AG08395 (cell line): ENCODE measurements around the gene KRTAP5-9.
"Not testable (repeated sequence)": the region's sequence is repeated elsewhere in the genome, so short reads cannot be mapped to it uniquely, and the experiment has no call there.

Experiments used
- DNase-seq: peaks from one replicate; pipeline ENCODE4 v3.0.0; 2012; ENCODE audit warnings: mixed read lengths, low spot score

The KRTAP5-9 gene

DNA sequence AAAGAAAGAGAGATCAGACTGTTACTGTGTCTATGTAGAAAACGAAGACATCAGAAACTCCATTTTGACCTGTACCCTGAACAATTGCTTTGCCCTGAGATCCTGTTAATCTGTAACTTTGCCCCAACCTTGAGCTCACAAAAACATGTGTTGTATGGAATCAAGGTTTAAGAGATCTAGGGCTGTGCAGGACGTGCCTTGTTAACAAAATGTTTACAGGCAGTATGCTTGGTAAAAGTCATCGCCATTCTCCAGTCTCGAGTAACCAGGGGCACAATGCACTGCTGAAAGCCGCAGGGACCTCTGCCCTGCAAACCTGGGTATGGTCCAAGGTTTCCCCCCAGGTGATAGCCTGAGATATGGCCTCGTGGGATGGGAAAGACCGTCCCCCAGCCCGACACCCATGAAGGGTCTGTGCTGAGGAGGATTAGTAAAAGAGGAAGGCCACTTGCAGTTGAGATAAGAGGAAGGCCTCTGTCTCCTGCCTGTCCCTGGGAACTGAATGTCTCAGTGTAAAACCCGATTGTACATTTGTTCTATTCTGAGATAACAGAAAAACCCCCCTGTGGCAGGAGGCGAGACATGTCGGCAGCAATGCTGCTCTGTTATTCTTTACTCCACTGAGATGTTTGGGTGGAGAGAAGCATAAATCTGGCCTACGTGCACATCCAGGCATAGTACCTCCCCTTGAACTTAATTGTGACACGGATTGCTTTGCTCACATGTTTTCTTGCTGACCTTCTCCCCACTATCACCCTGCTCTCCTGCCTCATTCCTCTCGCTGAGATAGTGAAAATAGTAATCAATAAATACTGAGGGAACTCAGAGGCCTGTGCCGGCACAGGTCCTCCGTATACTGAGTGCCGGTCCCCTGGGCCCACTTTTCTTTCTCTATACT lies 13.3 kb upstream of the KRTAP5-9 start:
- not testable (repeated sequence) for DNase-seq

DNA sequence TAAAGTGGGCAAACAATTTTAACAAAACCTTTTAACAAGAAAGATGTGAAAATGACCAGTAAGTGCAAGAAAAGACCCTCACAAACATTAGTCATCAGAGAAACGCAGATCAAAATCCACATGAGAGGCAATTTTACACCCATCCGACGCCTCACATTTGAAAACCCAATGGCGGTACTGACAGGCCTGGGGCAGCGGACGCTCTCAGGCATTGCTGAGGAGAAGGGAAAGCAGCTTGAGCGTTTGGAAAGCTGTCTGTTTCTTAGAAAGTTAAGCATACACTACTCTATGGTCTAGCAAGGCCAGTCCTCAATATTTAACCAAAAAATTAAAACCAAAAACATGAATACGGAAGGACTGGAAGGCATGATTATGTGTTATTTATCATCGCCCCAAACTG lies 12.4 kb upstream of the KRTAP5-9 start:
- DNase-seq: no peak

DNA sequence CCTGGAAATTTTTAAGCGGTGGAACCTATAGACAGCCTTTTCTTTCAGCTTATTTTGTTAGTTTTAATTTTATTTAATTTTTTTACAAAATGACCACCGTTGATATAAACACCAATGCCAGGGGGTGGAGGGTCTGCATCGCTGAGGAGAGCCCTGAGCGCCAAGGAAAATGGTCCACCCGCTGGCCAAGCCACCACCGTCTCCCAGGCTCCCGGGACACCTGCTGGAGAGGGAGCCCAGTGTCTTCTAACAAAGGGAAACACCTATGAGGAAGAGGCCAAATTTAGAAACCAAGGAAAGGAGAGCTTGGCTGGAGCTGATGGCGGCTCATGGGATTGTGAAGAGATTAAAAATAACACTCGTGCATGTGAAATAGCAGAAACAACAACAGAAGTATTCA lies 10.7 kb upstream of the KRTAP5-9 start:
- no peak for DNase-seq

DNA sequence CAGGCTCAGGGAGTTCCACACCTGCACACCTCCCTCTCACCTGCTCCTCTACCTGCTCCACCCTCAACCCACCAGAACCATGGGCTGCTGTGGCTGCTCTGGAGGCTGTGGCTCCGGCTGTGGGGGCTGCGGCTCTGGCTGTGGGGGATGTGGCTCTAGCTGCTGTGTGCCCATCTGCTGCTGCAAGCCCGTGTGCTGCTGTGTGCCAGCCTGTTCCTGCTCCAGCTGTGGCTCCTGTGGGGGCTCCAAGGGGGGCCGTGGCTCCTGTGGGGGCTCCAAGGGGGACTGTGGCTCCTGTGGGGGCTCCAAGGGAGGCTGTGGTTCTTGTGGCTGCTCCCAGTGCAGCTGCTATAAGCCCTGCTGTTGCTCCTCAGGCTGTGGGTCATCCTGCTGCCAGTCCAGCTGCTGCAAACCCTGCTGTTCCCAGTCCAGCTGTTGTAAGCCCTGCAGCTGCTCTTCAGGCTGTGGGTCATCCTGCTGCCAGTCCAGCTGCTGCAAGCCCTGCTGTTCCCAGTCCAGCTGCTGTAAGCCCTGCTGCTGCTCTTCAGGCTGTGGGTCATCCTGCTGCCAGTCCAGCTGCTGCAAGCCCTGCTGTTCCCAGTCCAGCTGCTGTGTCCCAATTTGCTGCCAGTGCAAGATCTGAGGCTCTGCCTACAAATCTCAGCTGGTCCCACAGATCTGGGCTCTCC lies 10.1 kb upstream of the KRTAP5-9 start, which contains the start of gene KRTAP5-8:
Gene KRTAP5-8, plus strand, starts transcription at position 49 of the 689 bp plus-strand sequence. Its CDS starts 31 bp downstream, at position 80.
- not testable (repeated sequence) for DNase-seq

DNA sequence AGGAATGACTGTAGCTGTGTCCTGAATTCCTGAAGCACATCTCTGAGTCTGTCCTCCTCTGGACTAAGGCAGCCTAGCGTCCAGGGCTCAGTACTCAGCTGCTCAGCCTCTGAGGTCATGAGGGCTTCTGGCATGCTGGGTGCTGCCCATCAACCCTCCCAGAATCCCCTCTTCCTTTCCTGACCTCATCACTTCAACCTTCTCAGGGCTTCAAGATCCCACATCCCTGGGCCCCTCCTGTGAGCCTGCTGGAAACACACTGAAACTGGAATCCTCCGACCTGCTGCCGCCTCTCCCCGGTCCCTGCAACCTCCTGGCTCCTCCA lies 9.6 kb upstream of the KRTAP5-9 start:
- DNase-seq: no peak

DNA sequence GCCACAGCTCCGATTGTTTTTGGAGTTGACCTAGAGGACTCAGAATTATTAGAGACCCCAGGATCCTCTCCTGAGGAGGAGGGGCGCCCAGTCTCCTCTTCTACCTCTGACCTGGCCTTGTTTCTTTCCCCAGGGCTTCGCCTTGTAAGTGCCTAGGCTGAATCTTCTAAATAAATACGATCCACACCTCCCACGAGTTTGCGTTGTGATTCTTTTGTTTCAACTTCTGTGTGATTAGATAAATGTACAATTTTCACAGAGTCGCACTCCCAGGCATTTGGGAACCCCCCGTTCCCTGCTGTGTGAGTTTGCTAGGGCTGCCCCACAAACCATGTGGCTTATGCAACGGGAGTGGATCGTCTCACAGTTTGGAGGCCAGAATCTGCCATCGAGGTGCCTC lies 9.2 kb upstream of the KRTAP5-9 start:
- DNase-seq: no peak

DNA sequence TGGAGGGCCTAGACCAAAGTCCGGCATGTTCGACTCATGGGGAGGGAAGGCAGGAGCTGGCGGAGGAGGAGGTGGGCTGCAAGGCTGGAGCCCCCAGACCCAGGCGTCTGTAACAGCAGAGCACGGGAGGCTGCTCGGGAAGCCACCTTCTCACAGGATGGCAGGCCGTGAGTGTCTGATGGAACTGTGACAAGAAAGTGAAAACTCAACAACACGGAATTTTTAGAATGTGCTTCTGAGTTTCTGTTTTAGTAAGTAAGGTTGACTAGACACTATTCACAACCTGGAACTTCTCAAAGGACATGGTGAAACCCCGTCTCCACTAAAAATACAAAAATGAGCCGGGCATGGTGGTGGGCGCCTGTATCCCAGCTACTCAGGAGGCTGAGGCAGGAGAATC lies 8.2 kb upstream of the KRTAP5-9 start:
- not testable (repeated sequence) for DNase-seq

DNA sequence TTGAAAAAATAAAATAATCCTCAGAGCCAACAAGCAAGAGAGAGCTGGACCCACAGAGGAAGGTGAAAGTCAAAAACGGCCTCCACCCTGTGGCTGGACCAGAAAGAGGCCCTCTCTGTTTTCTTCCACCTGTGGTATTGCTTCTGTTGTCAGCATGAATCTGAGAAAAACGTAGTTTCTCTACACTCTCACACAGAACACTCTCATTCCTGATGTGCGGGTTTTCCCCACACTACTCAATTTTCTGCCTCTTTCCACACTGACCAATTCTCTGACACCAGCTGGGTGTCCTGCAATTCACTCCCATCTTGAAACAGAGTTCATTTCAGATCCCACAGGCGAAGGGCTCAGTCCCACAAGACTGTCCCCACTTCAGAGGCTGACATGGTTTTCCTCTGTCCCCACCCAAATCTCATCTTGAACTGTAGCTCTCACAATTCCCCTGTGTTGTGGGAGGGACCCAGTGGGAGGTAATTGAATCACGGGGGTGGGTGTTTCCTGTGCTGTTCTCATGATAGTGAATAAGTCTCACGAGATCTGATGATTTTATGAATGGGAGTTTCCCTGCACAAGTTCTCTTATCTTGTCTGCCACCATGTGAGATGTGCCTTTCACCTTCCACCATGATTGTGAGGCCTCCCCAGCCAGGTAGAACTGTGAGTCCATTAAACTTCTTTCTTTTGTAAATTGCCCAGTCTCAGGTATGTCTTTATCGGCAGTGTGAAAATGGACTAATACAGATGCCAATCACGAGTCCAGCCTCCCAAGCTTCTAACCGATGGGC lies 7.5 kb upstream of the KRTAP5-9 start:
- not testable (repeated sequence) for DNase-seq

DNA sequence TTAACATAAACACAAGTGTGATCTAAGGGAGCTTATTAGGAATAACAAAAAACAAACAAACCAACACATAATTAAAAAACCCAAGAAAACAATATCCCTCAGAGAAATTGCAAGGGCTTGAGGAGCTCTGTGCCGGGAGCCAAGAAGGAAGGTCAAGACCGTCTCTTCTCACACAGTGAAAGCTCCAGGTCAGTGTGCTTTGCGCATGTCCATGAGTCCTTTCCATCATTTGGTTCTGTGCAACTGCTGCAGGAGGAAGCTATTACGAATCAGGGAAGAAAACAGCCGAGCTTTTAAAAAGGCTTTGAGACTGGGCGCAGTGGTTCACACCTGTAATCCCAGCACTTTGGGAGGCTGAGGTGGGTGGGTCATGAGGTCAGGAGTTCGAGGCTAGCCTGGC lies 5.8 kb upstream of the KRTAP5-9 start:
- DNase-seq: no peak

DNA sequence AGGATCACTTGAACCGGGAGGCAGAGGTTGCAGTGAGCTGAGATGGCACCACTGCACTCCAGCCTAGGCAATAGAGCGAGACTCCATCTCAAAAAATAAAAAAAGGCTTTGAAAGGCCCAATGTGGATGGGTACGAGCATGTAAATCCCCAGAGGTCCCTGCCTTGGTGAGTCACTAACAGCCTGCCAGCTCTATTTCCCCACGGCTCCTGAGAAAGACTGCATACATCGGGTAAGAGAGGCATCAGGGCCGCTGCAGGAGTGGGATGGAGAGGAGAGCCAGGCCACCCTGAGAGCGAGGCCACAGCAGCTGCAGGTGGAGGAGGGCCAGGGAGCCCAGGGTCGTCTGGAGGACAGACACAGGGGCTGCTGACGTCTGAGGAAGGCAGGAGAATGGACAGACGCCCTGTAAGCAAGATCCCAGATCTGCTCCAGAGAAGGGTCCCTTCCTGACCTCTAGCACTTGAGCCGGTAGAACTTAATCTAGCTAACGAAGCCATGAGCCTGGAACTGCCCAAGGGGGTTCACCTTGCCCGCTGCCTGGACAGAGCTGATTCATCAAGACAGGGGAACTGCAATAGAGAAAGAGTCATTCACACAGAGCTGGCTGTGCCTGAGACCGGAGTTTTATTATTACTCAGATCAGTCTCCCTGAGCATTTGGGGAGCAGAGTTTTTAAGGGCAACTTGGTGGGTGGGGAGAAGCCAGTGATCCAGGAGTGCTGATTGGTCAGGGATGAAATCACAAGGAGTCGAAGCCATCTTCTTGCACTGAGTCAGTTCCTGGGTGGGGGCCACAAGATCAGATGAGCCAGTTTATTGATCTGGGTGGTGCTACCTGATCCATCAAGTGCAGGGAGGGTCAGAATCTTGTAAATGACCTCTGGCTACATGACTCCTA lies 5.1 kb upstream of the KRTAP5-9 start:
- no peak for DNase-seq

DNA sequence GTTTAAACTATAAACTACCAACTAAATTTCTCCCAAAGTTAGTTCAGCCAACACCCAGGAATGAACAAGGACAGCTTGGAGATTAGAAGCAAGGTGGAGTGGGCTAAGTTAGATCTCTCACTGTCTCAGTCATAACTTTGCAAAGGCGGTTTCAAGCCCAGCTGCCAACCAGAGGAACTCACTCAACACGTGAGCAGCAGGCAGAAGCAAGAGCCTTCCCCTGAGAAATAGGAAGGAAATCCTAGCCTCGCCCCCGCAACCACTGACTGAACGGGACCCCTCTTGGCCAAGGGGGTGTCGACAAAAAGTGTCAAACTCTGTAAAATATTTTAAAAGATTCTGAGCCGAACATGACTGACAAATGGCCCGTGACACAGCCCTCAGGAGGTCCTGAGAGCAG lies 4.4 kb upstream of the KRTAP5-9 start:
- DNase-seq: no peak

DNA sequence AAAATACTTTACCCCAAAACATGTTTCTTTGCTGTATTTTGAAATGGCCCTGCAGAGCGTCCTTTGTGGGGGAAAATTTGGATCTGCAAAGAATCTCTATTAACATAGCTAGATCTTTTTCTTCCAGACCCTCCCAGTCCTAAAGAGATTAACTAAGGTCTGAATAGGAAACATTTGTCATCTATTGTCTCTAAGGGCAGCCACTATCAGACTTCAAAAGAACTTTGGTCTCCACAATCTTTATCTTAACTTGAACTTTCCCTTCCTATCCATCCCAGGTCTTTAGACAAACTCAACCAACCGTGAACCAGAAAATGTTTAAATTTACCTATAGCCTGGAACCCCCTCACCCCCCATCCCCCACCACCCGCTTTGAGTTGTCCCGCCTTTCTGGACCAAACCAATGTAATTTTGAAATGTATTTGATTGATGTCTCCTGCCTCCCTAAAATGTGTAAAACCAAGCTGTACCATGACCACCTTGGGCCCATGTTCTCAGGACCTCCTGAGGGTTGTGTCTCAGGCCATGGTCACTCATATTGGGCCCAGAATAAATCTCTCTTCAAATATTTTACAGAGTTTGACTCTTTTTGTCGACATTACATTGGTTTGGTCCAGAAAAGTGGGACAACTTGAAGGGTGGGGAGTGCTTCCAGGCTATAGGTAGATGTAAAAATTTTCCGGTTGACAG lies 3.5 kb upstream of the KRTAP5-9 start:
- no peak for DNase-seq

DNA sequence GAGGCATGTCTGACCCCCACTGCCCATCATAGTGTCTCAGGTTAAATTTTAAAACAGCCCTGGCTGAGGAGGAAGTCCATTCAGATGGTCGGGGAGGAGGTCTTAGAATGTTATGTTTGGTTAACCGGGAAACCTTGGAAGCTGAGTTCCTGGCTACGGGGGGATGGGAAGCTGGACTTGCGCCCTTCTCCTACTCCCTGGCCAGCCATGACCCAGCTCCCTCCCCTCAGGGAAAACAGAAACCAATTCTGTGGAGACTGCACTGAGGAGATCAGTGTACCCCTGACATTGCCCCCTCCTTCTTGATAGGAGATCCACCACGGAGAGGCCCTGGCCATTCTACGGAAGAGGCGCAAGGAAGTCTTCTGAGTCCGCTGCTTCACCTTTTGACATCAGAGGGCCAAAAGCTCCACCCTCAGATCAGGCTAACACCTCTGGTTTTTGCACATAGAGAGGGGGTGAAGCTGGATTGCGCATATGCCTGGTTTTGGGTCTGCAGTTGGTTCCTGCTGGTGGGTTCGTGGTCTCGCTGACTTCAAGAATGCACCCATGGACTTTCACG lies 2.7 kb upstream of the KRTAP5-9 start:
- DNase-seq: no peak

DNA sequence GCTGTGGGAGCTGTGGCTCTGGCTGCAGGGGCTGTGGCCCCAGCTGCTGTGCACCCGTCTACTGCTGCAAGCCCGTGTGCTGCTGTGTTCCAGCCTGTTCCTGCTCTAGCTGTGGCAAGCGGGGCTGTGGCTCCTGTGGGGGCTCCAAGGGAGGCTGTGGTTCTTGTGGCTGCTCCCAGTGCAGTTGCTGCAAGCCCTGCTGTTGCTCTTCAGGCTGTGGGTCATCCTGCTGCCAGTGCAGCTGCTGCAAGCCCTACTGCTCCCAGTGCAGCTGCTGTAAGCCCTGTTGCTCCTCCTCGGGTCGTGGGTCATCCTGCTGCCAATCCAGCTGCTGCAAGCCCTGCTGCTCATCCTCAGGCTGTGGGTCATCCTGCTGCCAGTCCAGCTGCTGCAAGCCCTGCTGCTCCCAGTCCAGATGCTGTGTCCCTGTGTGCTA lies 514 bp downstream of the KRTAP5-9 start:
- no peak for DNase-seq

DNA sequence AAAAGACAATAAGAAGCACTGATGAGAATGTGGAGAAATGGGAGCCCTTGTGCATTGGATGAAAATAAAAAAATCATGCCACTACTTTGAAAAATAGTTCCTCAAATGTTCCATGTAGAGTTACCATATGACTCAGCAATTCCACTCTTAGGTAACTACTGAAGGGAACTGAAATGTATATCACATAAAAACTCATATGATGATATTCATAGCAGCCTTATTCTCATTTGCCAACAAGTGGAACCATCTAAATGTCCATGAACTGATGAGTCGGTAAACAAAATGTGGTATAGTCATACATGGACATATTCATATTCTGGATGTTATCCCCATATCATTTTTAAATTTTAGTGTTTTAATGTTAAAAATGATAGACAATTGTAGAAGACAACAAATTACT lies 3.5 kb downstream of the KRTAP5-9 start:
- no peak for DNase-seq

DNA sequence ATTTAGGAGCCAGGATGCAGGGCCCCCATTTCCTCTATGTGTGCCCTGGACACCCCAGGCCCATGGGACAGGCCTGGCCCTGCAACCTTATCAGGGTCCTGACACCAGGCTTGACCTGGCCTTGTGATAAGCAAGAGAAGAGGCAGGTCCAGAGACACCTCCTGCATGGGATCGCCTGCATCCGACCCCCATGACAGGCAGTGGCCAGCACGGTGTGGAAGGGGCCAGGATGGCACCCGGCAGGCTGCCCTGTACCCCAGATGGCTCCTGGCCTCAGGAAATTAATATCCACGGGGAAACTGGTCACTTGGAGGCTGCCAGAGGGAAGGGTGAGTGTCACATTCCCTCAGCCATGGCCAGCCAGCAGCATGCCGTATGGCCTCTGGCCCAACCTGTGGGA lies 6.8 kb downstream of the KRTAP5-9 start:
- DNase-seq: no peak

DNA sequence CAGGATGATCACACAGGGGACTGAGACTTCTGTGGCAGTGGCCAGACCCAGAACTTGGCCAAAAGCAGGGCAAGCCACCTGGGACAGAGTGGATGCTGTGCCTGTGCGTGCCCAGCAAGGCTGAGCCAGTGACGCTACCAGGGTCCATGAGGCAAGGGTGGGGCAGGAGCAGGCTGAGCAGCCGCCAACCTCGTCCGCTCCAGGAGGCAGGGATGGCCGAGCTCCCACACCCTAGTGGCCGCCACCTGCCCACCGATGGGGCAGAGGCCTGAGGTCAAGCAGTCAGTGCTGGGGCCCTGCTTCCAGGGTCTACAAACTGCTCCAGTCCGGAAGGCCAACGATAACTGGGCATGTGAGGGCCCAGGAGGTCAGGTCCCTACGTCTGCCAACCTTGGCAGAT lies 7.3 kb downstream of the KRTAP5-9 start:
- DNase-seq: no peak

DNA sequence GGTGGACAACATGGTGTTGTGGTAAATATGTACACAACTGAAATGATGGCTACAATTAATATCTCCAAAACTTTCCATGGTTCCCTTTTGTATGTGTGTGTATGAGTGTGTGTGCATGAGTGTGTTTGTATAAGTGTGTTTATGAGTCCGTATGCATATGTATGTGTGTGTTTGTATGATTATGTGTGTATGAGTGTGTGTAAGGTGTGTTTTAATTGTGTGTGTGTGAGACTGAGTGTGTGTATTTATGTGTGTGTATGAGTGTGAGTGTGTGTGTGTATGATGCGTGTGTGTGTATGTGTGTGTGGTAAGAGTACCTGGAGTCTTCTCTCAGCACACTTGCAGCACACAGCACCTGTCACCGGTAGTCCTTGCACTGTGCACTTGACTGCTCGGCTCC lies 7.8 kb downstream of the KRTAP5-9 start:
- DNase-seq: no peak

DNA sequence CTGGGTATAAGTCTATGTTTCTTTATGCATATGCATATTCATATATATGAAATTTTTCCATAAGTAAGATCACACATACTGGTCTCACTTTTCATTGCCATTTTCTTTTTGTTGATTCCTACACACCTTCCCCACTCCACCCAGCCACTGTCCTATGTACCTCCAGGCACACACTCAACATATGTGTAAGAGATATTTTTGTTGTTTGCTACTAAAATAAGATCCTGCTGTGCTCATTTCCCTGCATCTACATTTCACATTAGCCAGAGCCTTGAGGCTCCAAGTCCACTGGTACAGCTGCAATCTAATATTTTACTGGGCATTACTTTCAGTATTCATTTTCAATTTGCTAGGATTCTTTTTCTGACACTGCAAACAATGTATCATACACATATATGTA lies 9.0 kb downstream of the KRTAP5-9 start:
- no peak for DNase-seq

DNA sequence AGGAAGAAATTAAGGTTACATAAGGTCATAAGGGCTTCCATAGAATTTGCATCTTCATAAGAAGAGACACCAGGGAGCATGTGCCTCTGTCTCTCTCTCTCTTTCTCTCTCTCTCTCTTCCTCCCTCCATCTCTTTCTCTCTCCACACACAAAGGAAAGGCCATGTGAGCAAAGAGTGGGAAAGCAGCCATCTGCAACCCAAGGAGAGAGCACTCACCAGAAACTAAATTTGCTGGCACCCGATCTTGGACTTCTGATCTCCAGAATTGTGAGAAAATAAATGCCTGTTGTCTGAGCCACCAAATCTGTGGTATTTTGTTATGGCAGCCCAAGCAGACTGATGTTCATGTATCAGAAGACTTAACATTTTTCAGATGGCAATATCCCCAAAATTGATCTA lies 10.8 kb downstream of the KRTAP5-9 start:
- DNase-seq: no peak

DNA sequence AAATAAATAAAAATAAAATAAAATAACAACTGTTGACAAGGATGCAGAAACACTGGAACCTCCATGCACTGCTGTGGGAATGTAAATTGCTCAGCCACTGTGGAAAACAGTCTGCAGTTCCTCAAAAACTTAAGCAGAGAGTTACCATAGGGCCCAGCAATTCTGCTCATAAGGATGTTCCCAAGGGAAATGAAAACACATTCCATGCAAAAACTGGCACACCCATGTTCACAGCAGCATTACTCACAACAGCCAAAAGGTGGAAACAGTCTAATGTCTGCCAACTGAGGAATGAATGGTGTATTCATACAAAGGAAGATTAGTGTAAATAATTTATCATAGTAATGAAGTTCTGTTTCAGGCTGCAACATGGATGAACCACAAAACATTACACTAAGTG lies 13.9 kb downstream of the KRTAP5-9 start:
- DNase-seq: no peak
